ENCODE results near the gene KLHDC4.

The KLHDC4 gene

DNA sequence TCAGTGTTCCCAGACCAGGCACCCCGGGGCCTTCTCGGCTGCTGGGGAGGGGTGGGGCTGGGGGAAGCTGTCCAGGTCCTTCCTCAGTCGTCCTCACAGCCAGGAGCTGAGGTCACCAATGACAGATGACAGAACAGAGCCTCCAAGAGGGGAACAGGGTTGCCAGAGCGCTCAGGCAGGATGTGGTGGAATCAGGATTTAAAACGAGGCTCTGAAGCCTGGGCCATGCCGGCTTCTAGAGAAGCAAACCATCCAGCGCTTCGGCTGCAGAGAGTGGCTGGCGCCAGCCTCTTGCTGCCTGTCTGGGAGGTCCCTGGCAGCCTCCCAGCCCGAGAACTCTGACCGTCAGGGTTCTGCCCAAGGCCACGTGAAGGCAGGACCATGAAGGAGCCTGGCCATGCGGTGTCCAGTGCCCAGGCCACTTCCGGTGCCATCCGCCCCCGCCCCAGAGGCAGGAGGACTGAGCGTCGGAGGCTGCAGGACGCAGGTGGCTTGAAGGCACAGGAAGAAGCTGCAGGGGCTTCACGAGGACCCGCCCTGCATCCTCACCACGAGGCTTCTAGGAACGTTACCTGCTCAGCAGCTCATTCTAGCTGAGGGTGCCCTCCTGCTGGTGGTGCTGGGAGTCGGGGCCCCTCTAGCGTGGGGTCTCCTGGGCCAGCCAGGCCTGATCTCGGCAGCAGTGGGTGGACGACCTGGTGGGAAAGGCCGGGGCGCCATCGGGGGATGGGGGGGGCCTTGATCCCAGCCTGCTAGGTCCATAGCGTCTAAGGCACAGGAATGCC, 78.5 kb downstream of the KLHDC4 start:
- Histone ChIP-seq H3K36me3 (ENCODE audit: insufficient read depth, low read length) (no peaks in the 10 kb centered on the region), H3K4me1 (ENCODE audit: insufficient read depth, low read length) (no peaks in the 10 kb centered on the region), H2AFZ (ENCODE audit: low read depth, low read length) (no peak overlapping the region), H3K9ac (ENCODE audit: low read depth, low read length) (no peak overlapping the region), H3K79me2 (ENCODE audit: insufficient read depth, low read length) (no peaks in the 10 kb centered on the region), H3K27ac (ENCODE audit: low read length) (no peak overlapping the region), H3K4me2 (ENCODE audit: insufficient read depth, low read length) (no peak overlapping the region), H3K9me3 (ENCODE audit: insufficient read depth, low read length, severe bottlenecking) (no peaks in the 10 kb centered on the region), H3K27me3 (ENCODE audit: insufficient read depth, low read length, poor library complexity) (no peaks in the 10 kb centered on the region), H4K20me1 (ENCODE audit: insufficient read depth, low read length) (peaks cover 2% of the 10 kb centered on the region), H3K4me3 (ENCODE audit: low read depth in 1 of 2, low read length in 2 of 2) (no peak overlapping the region)
- DNase-seq: peak; percentile 36
- ATAC-seq (ENCODE audit: insufficient read depth, low read depth): peak; percentile 56
- TF ChIP-seq EZH2 (IDR thresholded peaks at IDR 0.05; ENCODE audit: borderline replicate concordance, low read depth, low read length, severe bottlenecking): no peak
- TF ChIP-seq, protein P1, sequence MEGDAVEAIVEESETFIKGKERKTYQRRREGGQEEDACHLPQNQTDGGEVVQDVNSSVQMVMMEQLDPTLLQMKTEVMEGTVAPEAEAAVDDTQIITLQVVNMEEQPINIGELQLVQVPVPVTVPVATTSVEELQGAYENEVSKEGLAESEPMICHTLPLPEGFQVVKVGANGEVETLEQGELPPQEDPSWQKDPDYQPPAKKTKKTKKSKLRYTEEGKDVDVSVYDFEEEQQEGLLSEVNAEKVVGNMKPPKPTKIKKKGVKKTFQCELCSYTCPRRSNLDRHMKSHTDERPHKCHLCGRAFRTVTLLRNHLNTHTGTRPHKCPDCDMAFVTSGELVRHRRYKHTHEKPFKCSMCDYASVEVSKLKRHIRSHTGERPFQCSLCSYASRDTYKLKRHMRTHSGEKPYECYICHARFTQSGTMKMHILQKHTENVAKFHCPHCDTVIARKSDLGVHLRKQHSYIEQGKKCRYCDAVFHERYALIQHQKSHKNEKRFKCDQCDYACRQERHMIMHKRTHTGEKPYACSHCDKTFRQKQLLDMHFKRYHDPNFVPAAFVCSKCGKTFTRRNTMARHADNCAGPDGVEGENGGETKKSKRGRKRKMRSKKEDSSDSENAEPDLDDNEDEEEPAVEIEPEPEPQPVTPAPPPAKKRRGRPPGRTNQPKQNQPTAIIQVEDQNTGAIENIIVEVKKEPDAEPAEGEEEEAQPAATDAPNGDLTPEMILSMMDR (IDR thresholded peaks at IDR 0.05; ENCODE audit: borderline replicate concordance, extremely low read depth, low read length, poor library complexity, severe bottlenecking): no peak

DNA sequence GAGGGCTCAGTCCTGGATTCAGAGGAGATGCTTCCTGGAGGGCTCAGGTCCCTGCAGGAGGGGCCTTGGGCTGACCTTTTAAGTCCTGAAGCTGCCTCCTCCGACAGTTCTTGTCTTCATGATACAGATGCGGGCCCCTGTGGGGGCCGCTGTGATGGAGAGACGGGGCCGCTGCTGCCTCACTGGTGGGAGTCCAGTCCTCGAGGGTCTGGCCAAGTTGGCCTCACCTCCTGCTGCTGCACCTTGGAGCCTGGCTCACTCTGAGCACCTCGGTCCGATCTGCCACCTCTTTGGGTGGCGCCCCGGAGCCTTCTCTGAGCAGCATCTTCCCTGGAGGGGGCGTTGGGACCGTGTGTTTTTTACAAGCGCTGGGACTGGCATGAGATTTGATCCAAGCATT, 79.1 kb downstream of the KLHDC4 start:
- no peak overlapping the region for H3K4me2 ChIP-seq (ENCODE audit: insufficient read depth, low read length)
- no peak for TF ChIP-seq EZH2 (IDR thresholded peaks at IDR 0.05; ENCODE audit: borderline replicate concordance, low read depth, low read length, severe bottlenecking)
- TF ChIP-seq, protein P1 (IDR thresholded peaks at IDR 0.05; ENCODE audit: borderline replicate concordance, extremely low read depth, low read length, poor library complexity, severe bottlenecking): no peak
- no peaks in the 10 kb centered on the region for H3K4me1 ChIP-seq (ENCODE audit: insufficient read depth, low read length)
- DNase-seq (no peak), ATAC-seq (ENCODE audit: insufficient read depth, low read depth) (no peak)
- H3K36me3 ChIP-seq (ENCODE audit: insufficient read depth, low read length): no peaks in the 10 kb centered on the region
- H3K9ac ChIP-seq (ENCODE audit: low read depth, low read length): no peak overlapping the region
- H2AFZ ChIP-seq (ENCODE audit: low read depth, low read length): no peak overlapping the region
- no peak overlapping the region for H3K27ac ChIP-seq (ENCODE audit: low read length)
- no peaks in the 10 kb centered on the region for H3K79me2 ChIP-seq (ENCODE audit: insufficient read depth, low read length)
- H3K4me3 ChIP-seq (ENCODE audit: low read depth in 1 of 2, low read length in 2 of 2): no peak overlapping the region
- H3K9me3 ChIP-seq (ENCODE audit: insufficient read depth, low read length, severe bottlenecking): no peaks in the 10 kb centered on the region
- H4K20me1 ChIP-seq (ENCODE audit: insufficient read depth, low read length): no peaks in the 10 kb centered on the region; the same call in none of the 2 replicates
- H3K27me3 ChIP-seq (ENCODE audit: insufficient read depth, low read length, poor library complexity): no peaks in the 10 kb centered on the region

DNA sequence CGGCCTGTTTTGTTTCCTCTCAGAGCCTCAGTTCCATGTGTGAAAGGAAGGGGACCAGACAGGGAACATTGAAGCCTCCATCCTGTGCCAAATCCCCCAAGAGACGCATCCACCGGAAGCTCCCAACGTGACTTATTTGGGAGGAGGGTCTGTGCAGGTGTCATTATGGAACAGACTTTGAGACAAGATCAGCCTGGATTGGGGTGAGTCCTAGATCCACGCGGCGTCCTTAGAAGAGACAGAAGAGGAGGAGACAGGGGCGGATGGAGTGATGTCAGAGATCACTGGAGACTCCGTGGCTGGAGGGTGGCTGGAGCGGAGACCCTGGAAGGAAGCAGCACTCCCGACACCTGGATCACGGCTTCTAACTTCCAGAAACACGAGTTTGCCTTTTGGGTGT, 80.0 kb downstream of the KLHDC4 start:
- Histone ChIP-seq H3K4me2 (ENCODE audit: insufficient read depth, low read length) (no peak overlapping the region), H3K4me3 (ENCODE audit: low read depth in 1 of 2, low read length in 2 of 2) (no peak overlapping the region), H3K79me2 (ENCODE audit: insufficient read depth, low read length) (no peaks in the 10 kb centered on the region), H3K9ac (ENCODE audit: low read depth, low read length) (no peak overlapping the region), H3K9me3 (ENCODE audit: insufficient read depth, low read length, severe bottlenecking) (no peaks in the 10 kb centered on the region), H3K27me3 (ENCODE audit: insufficient read depth, low read length, poor library complexity) (no peaks in the 10 kb centered on the region), H4K20me1 (ENCODE audit: insufficient read depth, low read length) (no peaks in the 10 kb centered on the region; the same call in none of the 2 replicates), H3K36me3 (ENCODE audit: insufficient read depth, low read length) (no peaks in the 10 kb centered on the region), H3K27ac (ENCODE audit: low read length) (no peak overlapping the region), H3K4me1 (ENCODE audit: insufficient read depth, low read length) (no peaks in the 10 kb centered on the region), H2AFZ (ENCODE audit: low read depth, low read length) (no peak overlapping the region)
- TF ChIP-seq EZH2 (IDR thresholded peaks at IDR 0.05; ENCODE audit: borderline replicate concordance, low read depth, low read length, severe bottlenecking): no peak
- TF ChIP-seq, protein P1 (IDR thresholded peaks at IDR 0.05; ENCODE audit: borderline replicate concordance, extremely low read depth, low read length, poor library complexity, severe bottlenecking): no peak
- DNase-seq: no peak
- no peak for ATAC-seq (ENCODE audit: insufficient read depth, low read depth)

Data from DND-41 (cell line).